Measurements from ENCODE around the gene TIMM8A. TPM values are rescaled to one million over a fixed set of nuclear protein-coding genes. Genes with fewer than 3 reads are reported as not detected.

The TIMM8A gene, protein sequence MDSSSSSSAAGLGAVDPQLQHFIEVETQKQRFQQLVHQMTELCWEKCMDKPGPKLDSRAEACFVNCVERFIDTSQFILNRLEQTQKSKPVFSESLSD
- 24.8 TPM for total RNA-seq
- long read RNA-seq, partial matches to known transcripts = 0 of 7 reads
- long read RNA-seq, other reads (novel, unspliced or antisense) = 3 of 7 reads

GRCh38 chrX:101348452-101349192, at the start of gene TIMM8A:
TIMM8A (minus strand) TSS chrX:101348742; CDS start chrX:101348664, 78 bp downstream.
- intact Hi-C loops (cut with DNase I) = loop anchor here (5.0 kb wide), 1 partner anchor 44 kb away; the partner anchor contains the start of gene RPL36A
- peak; percentile 91 for DNase-seq (ENCODE audit: low spot score)

- intact Hi-C loops (cut with DNase I) = no loop called here
- no peak for DNase-seq (ENCODE audit: low spot score)
Observed at GRCh38 chrX:101397779-101398178, 49.2 kb upstream of the TIMM8A start.

- no peak for DNase-seq (ENCODE audit: low spot score)
- intact Hi-C loops (cut with DNase I) = no loop called here
Observed at GRCh38 chrX:101395789-101396188, 47.2 kb upstream of the TIMM8A start.

DNA sequence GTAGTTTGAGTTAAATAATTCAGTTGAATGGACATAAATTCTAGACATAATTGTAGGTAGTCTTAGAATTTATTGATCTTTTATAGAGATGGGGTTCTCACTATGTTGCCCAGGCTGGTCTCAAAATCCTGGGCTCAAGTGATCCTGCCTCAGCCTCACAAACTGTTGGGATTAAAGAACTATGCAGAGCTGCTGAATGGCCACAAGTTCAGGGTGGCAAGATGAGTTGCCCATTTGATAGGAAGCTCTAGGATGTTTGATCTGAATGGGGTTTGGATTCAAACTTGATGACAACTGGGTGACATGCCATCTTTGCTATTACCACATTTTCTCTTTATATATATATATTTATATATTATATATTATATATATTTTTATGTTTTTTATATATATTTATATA, 45.8 kb upstream of the TIMM8A start:
- DNase-seq (ENCODE audit: low spot score) = no peak
- intact Hi-C loops (cut with DNase I) = loop anchor here (5.0 kb wide), 1 partner anchor 47 kb away; the partner anchor contains the start of gene TIMM8A

DNA sequence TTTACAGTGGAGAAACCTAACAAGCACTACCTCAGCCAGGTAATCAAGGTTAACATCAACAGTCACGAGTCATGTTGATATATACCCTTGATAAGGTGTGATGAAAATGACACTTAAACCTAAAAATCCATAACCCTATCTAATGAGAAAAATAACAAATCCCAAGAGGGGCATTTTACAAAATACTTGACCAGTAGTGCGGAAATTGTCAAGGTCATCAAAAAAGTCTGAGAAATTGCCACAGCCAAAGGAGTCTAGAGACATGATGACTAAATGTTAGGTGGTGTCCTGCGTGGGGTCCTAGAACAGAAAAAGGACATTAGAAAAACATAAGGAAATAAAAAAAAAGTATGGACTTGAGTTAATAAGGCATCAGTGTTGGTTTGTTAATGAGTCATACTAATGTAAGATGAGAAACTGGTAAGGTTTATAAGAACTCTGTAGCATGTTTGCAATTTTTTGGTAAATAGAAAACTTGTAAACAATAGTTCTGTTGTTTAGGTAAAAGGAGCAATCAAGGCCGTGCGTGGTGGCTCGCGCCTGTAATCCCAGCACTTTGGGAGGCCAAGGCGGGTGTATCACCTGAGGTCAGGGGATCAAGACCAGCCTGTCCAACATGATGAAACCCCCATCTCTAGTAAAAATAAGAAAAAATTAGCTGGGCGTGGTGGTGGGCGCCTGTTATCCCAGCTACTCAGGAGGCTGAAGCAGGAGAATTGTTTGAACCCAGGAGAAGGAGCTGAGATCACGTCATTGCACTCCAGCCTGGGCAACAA, 45.2 kb upstream of the TIMM8A start:
- no peak for DNase-seq (ENCODE audit: low spot score)
- intact Hi-C loops (cut with DNase I) = loop anchor here (5.0 kb wide), 1 partner anchor 46 kb away; the partner anchor contains the start of gene TIMM8A

GRCh38 chrX:101391831-101392230, 43.3 kb upstream of the TIMM8A start:
- no peak for DNase-seq (ENCODE audit: low spot score)
- intact Hi-C loops (cut with DNase I) = loop anchor here (5.0 kb wide), 1 partner anchor 45 kb away; the partner anchor contains the start of gene TIMM8A

- peak; percentile 88 for DNase-seq (ENCODE audit: low spot score)
Observed at GRCh38 chrX:101390664-101391525, 42.4 kb upstream of the TIMM8A start, which contains the start of gene RPL36A. RPL36A (plus strand) TSS chrX:101391011; CDS start chrX:101391044, 33 bp downstream.

DNA sequence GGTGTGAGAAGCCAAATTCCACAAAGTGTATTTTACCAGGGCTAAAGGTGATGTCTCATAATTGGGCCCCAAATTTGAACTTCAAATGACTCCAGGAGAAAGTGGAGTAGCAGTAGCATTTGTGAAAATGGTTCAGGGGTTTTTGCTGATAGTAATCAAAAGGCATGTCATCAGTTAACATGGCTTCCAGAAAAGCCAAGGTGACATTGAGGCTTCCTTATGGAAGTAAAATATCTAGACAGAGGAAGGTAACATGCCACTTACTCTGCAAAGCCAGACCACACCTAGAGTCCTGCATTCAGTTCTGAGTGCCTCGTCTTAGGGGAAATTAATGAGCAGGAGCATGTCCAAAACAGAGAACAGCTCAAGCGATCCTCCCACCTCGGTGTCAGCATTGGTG, 40.1 kb upstream of the TIMM8A start:
- intact Hi-C loops (cut with DNase I) = no loop called here
- no peak for DNase-seq (ENCODE audit: low spot score)

More at GRCh38 chrX:101390664-101391525, 42.4 kb upstream of the TIMM8A start, which contains the start of gene RPL36A:
- intact Hi-C loops (cut with DNase I) = loop anchor here (5.0 kb wide), 1 partner anchor 44 kb away; the partner anchor contains the start of gene TIMM8A

DNA sequence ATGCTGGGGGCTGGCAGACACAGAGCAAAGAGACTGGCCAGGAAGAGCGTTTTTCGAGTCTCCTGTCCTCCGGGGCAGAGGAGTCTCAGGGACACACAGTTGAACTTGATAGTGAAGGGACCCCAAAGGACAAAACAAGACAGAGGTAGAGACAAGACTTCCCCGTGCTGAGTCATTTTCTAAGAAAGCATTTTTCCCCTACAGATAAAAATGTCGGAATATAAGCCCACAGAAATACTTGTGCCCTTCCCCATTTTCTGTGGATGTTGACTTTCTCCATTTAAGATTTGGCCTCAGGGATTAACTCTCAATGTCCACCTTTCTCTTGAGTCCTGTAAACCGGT, 38.0 kb upstream of the TIMM8A start:
- no peak for DNase-seq (ENCODE audit: low spot score)
- intact Hi-C loops (cut with DNase I) = no loop called here

- DNase-seq (ENCODE audit: low spot score) = no peak
- intact Hi-C loops (cut with DNase I) = no loop called here
Observed at GRCh38 chrX:101385795-101386541, 37.4 kb upstream of the TIMM8A start, which contains the start of gene BTK. BTK (minus strand) TSS chrX:101386191; CDS start chrX:101375284, 10,907 bp downstream.

- intact Hi-C loops (cut with DNase I) = no loop called here
- no peak for DNase-seq (ENCODE audit: low spot score)
Observed at GRCh38 chrX:101385026-101385684, 36.6 kb upstream of the TIMM8A start.

- intact Hi-C loops (cut with DNase I) = no loop called here
- DNase-seq (ENCODE audit: low spot score) = no peak
Observed at GRCh38 chrX:101383679-101384205, 35.2 kb upstream of the TIMM8A start.

GRCh38 chrX:101377547-101377946, 29.0 kb upstream of the TIMM8A start:
- intact Hi-C loops (cut with DNase I) = no loop called here
- no peak for DNase-seq (ENCODE audit: low spot score)

DNA sequence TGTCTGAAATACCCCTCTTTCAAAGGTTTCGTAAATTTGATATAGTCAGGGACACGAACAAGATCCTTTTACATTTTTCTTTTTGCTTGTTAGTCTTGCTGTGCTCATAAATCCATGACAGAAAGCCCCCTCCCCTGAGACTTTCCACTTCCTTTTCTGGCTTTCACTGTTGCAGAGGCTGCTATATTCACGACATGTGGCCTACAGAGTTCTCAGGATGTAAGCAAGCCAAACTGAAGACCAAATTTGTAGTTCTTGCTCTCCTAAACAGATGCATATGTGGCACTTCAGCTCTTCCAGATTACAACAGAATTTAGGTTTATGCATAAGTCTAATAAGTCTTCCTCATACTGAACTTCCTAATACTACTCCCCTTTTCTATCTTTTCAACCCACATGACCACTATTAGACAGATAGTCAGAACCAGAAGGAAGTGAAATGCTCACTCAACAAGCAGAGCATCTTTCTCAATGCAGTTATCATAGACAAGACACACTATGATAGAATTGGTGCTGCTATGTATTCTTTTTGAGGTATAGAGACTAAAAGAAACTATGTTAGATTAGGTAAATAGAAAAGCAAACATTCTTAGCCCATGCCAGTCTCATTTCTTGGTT, 22.5 kb upstream of the TIMM8A start:
- DNase-seq (ENCODE audit: low spot score) = no peak
- intact Hi-C loops (cut with DNase I) = no loop called here

- no peak for DNase-seq (ENCODE audit: low spot score)
- intact Hi-C loops (cut with DNase I) = no loop called here
Observed at GRCh38 chrX:101369687-101370086, 21.1 kb upstream of the TIMM8A start.

DNA sequence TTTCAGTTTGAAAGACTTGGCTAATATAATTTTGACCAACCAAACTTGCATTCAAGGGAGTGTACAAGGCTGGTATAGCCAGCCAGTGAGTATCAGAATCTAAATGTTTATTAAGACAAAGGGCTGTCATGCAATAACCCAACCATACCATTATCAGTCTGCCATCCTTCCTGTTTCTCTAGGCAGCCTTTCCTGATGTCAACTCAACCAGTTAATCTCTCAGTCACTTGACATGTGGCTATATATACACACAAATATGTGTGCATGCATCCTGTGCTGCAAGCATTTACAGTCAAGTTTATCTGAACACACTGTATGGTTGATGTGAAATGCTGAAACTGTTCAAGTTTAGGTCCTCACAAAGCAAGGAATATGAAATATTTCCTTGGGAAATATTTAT, 20.3 kb upstream of the TIMM8A start:
- DNase-seq (ENCODE audit: low spot score) = no peak
- intact Hi-C loops (cut with DNase I) = no loop called here

DNA sequence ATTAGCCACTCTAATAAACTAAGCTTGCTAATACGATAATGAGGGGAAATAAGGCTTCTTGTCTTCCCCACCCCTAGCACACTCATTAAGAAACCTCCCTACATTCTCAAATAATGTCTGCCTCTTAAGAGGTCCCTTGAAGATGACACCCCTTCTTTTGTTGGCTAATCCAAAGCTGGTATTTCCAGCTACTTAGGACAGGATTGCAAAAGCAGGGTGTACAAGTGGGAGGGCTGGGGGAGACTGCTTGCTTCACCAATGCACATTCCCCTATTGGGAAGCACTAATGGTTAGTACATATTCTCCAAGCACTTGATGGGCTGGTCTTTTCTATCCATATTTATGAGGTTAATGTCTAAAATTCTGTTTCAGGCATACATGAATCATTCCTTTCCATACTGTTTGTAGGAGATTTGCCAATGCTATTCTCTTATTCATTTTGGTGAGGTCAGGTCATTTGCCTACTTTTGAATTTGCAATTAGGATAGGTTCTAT, 16.8 kb upstream of the TIMM8A start:
- no peak for DNase-seq (ENCODE audit: low spot score)
- intact Hi-C loops (cut with DNase I) = no loop called here

Measured in cardiac septum (tissue), 1 donor.